Testis (tissue), 2 donors: ENCODE measurements around the gene ZNF521.

Experiments
- CTCF ChIP-seq, 3 experiments: fragments of 450-650 bp in 2 of 3; fragments of 200-600 bp in 1 of 3; sonication (generic) in 1 of 3; IDR thresholded peaks; one replicate each; pipeline ENCODE4 v1.5.1; 2016 to 2019; ENCODE audit warnings: antibody characterized with exemption in 3 of 3, mild to moderate bottlenecking in 2 of 3, moderate library complexity in 1 of 3
- POLR2A ChIP-seq: fragments of 450-650 bp; IDR thresholded peaks from one replicate; pipeline ENCODE4 v1.6.1; 2017; ENCODE audit warnings: antibody characterized with exemption, mild to moderate bottlenecking, moderate library complexity

- no peak for TF ChIP-seq POLR2A
- no peak for TF ChIP-seq CTCF (IDR thresholded peaks at IDR 0.05)
Measured at GRCh38 chr18:25307192-25307591, 44.8 kb downstream of the ZNF521 start.
